Measurements from ENCODE around the gene E2F3. TPM values are rescaled to one million over a fixed set of nuclear protein-coding genes. Genes with fewer than 3 reads are reported as not detected.
"Not testable (repeated sequence)": the region's sequence is repeated elsewhere in the genome, so short reads cannot be mapped to it uniquely, and the experiment has no call there.

The E2F3 gene
- total and polyA plus RNA-seq, 2 donors (not counting 1 experiment from before 2014, with no cell fraction given) = 4.1 to 12.3 TPM

DNA sequence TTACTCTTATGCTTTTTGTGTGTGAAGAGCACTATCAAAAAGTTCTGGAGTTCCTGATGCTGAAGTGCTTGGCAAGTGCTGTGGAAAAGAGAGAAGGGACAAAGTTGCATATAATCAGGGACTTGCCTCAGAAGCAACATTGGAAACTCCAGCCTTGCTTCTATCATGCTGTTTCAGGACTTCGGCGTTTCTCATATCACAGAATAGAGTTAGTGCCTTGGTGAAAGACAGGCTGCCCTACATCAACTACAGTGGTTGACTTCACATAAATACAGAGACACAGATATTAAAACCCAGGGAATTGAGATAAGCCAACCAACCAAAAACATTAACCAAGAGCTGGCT lies 96.3 kb downstream of the E2F3 start:
- Histone ChIP-seq H3K4me2 (ENCODE audit: extremely low read depth, insufficient read depth, low read length) (no peak overlapping the region), H3K4me3 (replicated peaks in 1 of 4; ENCODE audit: control extremely low read depth in 1 of 4, insufficient read depth in 1 of 4, low read depth in 3 of 4, low read length in 4 of 4) (no peak overlapping the region), H3K9ac (ENCODE audit: insufficient read depth, low read length) (no peak overlapping the region), H2AFZ (ENCODE audit: low read length) (no peak overlapping the region), H4K20me1 (ENCODE audit: control insufficient read depth, extremely low read depth, insufficient read depth, low read length) (no peaks in the 10 kb centered on the region), H3K27me3 (ENCODE audit: control insufficient read depth, insufficient read depth, low read length) (no peaks in the 10 kb centered on the region), H3K36me3 (ENCODE audit: control insufficient read depth, insufficient read depth, low read length) (no peaks in the 10 kb centered on the region), H3K4me1 (ENCODE audit: control insufficient read depth, extremely low read depth, insufficient read depth, low read length) (no peaks in the 10 kb centered on the region), H3K79me2 (ENCODE audit: control insufficient read depth, insufficient read depth, low read length) (no peaks in the 10 kb centered on the region), H3K9me3 (ENCODE audit: control insufficient read depth, insufficient read depth, low read depth, low read length) (no peaks in the 10 kb centered on the region), H3K27ac (ENCODE audit: insufficient read depth, low read length) (no peak overlapping the region)
- DNase-seq (ENCODE audit: low read depth in 2 of 2) = no peak
- TF ChIP-seq EZH2 (IDR thresholded peaks at IDR 0.05; ENCODE audit: low read length, missing control alignments) = no peak
- TF ChIP-seq CTCF (conservative IDR thresholded peaks at IDR 0.05 in 1 of 2, IDR thresholded peaks at IDR 0.05 in 1 of 2; ENCODE audit: low read depth in 1 of 2, low read length in 2 of 2) = no peak

GRCh38 chr6:20509212-20509611 lies 107.5 kb downstream of the E2F3 start:
- Histone ChIP-seq H3K9ac (ENCODE audit: insufficient read depth, low read length) (no peak overlapping the region), H4K20me1 (ENCODE audit: control insufficient read depth, extremely low read depth, insufficient read depth, low read length) (no peaks in the 10 kb centered on the region), H3K36me3 (ENCODE audit: control insufficient read depth, insufficient read depth, low read length) (no peaks in the 10 kb centered on the region), H3K27me3 (ENCODE audit: control insufficient read depth, insufficient read depth, low read length) (no peaks in the 10 kb centered on the region), H3K9me3 (ENCODE audit: control insufficient read depth, insufficient read depth, low read depth, low read length) (no peaks in the 10 kb centered on the region), H3K4me2 (ENCODE audit: extremely low read depth, insufficient read depth, low read length) (no peak overlapping the region), H2AFZ (ENCODE audit: low read length) (no peak overlapping the region), H3K27ac (ENCODE audit: insufficient read depth, low read length) (no peak overlapping the region), H3K79me2 (ENCODE audit: control insufficient read depth, insufficient read depth, low read length) (no peaks in the 10 kb centered on the region), H3K4me3 (replicated peaks in 1 of 4; ENCODE audit: control extremely low read depth in 1 of 4, insufficient read depth in 1 of 4, low read depth in 3 of 4, low read length in 4 of 4) (no peak overlapping the region), H3K4me1 (ENCODE audit: control insufficient read depth, extremely low read depth, insufficient read depth, low read length) (no peaks in the 10 kb centered on the region)
- DNase-seq (ENCODE audit: low read depth in 2 of 2) = no peak
- TF ChIP-seq EZH2 (IDR thresholded peaks at IDR 0.05; ENCODE audit: low read length, missing control alignments) (no peak), CTCF (conservative IDR thresholded peaks at IDR 0.05 in 1 of 2, IDR thresholded peaks at IDR 0.05 in 1 of 2; ENCODE audit: low read depth in 1 of 2, low read length in 2 of 2) (no peak)

DNA sequence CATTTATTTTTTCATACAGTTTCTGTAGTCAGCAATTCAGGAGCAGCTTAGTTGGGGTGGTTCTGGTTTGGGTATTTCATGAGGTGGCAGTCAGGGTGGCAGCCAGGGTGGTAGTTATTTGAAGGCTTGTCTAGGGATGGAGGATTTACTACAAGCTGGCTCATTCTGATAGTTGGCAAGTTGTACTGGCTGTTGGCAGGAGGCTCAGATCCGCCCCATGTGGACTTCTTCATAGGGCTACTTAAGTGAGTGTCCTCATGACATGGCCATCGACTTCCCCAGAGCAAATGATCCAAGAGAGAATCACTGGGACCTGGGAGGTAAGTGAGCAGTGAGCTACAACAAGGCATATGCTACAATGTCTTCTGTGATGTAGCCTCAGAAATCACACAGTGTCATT lies 110.2 kb downstream of the E2F3 start:
- TF ChIP-seq EZH2 (IDR thresholded peaks at IDR 0.05; ENCODE audit: low read length, missing control alignments) (no peak), CTCF (conservative IDR thresholded peaks at IDR 0.05 in 1 of 2, IDR thresholded peaks at IDR 0.05 in 1 of 2; ENCODE audit: low read depth in 1 of 2, low read length in 2 of 2) (no peak)
- no peaks in the 10 kb centered on the region for H4K20me1 ChIP-seq (ENCODE audit: control insufficient read depth, extremely low read depth, insufficient read depth, low read length)
- no peaks in the 10 kb centered on the region for H3K36me3 ChIP-seq (ENCODE audit: control insufficient read depth, insufficient read depth, low read length)
- H3K79me2 ChIP-seq (ENCODE audit: control insufficient read depth, insufficient read depth, low read length) = no peaks in the 10 kb centered on the region
- H3K9me3 ChIP-seq (ENCODE audit: control insufficient read depth, insufficient read depth, low read depth, low read length) = no peaks in the 10 kb centered on the region
- no peak overlapping the region for H3K4me2 ChIP-seq (ENCODE audit: extremely low read depth, insufficient read depth, low read length)
- DNase-seq (ENCODE audit: low read depth in 2 of 2) = no peak
- no peaks in the 10 kb centered on the region for H3K4me1 ChIP-seq (ENCODE audit: control insufficient read depth, extremely low read depth, insufficient read depth, low read length)
- no peak overlapping the region for H3K27ac ChIP-seq (ENCODE audit: insufficient read depth, low read length)
- no peak overlapping the region for H2AFZ ChIP-seq (ENCODE audit: low read length)
- no peaks in the 10 kb centered on the region for H3K27me3 ChIP-seq (ENCODE audit: control insufficient read depth, insufficient read depth, low read length)
- H3K9ac ChIP-seq (ENCODE audit: insufficient read depth, low read length) = no peak overlapping the region
- no peak overlapping the region for H3K4me3 ChIP-seq (replicated peaks in 1 of 4; ENCODE audit: control extremely low read depth in 1 of 4, insufficient read depth in 1 of 4, low read depth in 3 of 4, low read length in 4 of 4)

DNA sequence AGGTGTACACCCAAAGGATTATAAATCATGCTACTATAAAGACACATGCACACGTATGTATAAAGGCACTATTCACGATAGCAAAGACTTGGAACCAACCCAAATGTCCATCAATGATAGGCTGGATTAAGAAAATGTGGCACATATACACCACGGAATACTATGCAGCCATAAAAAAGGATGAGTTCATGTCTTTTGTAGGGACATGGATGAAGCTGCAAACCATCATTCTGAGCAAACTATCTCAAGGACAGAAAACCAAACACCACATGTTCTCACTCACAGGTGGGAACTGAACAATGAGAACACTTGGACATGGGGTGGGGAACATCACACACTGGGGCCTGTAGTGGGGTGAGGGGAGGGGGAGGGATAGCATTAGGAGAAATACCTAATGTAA lies 123.5 kb downstream of the E2F3 start:
- not testable (repeated sequence) for H3K9ac ChIP-seq (ENCODE audit: insufficient read depth, low read length); H3K27ac ChIP-seq (ENCODE audit: insufficient read depth, low read length); H3K4me3 ChIP-seq (replicated peaks in 1 of 4; ENCODE audit: control extremely low read depth in 1 of 4, insufficient read depth in 1 of 4, low read depth in 3 of 4, low read length in 4 of 4); H3K4me2 ChIP-seq (ENCODE audit: extremely low read depth, insufficient read depth, low read length); H3K9me3 ChIP-seq (ENCODE audit: control insufficient read depth, insufficient read depth, low read depth, low read length); H3K27me3 ChIP-seq (ENCODE audit: control insufficient read depth, insufficient read depth, low read length); H3K79me2 ChIP-seq (ENCODE audit: control insufficient read depth, insufficient read depth, low read length); DNase-seq (ENCODE audit: low read depth in 2 of 2); H4K20me1 ChIP-seq (ENCODE audit: control insufficient read depth, extremely low read depth, insufficient read depth, low read length); H3K36me3 ChIP-seq (ENCODE audit: control insufficient read depth, insufficient read depth, low read length); H2AFZ ChIP-seq (ENCODE audit: low read length); H3K4me1 ChIP-seq (ENCODE audit: control insufficient read depth, extremely low read depth, insufficient read depth, low read length)
